HFFc6 (cell line): ENCODE results near the gene HIPK4. TPM values are rescaled to one million over a fixed set of nuclear protein-coding genes. Genes with fewer than 3 reads are reported as not detected.
A peak's percentile ranks its signal among the peaks of the same experiment; 100 is the strongest.

Experiments used
- DNase-seq: peaks from one replicate; pipeline ENCODE4 v3.0.0-alpha.2; 2018
- H3K27ac Mint-ChIP-seq: 2 replicates; pipeline ENCODE4 v1.8.0; 2020; ENCODE audit warnings: mild to moderate bottlenecking, mixed read lengths
- H3K27me3 Mint-ChIP-seq: 2 replicates; pipeline ENCODE4 v1.8.0; 2021; ENCODE audit warnings: mild to moderate bottlenecking, moderate library complexity, mixed read lengths; ENCODE audit not compliant: insufficient read depth
- H3K36me3 Mint-ChIP-seq: 2 replicates; pipeline ENCODE4 v1.8.0; 2021; ENCODE audit warnings: low read depth, mixed read lengths
- H3K4me1 Mint-ChIP-seq: 2 replicates; pipeline ENCODE4 v1.8.0; 2020; ENCODE audit warnings: low read depth, mixed read lengths
- H3K4me3 Mint-ChIP-seq: 2 replicates; pipeline ENCODE4 v1.8.0; 2020; ENCODE audit warnings: mild to moderate bottlenecking, moderate library complexity, mixed read lengths
- H3K9me3 Mint-ChIP-seq: 2 replicates; pipeline ENCODE4 v1.8.0; 2020; ENCODE audit warnings: mild to moderate bottlenecking, mixed read lengths
- total RNA-seq, 6 experiments: library from RNA; stranded (reverse); fragmentation: NEBNext Ultra II Directional; extraction: Animal tissue kit (Norgen Biotek cat#: 25700); gene quantifications; 2 replicates in 1 of 6; 3 replicates in 5 of 6; pipeline ENCODE4 v1.2.3, GENCODE V29; 2021
- TF ChIP-seq, protein P1 (sequence below): fragments of 200-600 bp; sonication (generic); IDR thresholded peaks from 2 replicates; pipeline ENCODE4 v1.5.0; 2021; ENCODE audit warnings: antibody characterized with exemption, mild to moderate bottlenecking

The HIPK4 gene
- total RNA-seq, 6 experiments from 2014 or later: 0.07 to 0.11 (median 0.10) TPM; not detected in 2

GRCh38 chr19:40407714-40408597 is 18.0 kb upstream of the HIPK4 start:
- Mint-ChIP-seq H3K4me1 (peaks cover 10% of the 10 kb centered on the region), H3K27ac (no peak overlapping the region), H3K27me3 (no peaks in the 10 kb centered on the region; the same call in none of the 2 replicates), H3K4me3 (no peak overlapping the region), H3K9me3 (no peaks in the 10 kb centered on the region), H3K36me3 (no peaks in the 10 kb centered on the region)
- no peak for DNase-seq
- TF ChIP-seq, protein P1, sequence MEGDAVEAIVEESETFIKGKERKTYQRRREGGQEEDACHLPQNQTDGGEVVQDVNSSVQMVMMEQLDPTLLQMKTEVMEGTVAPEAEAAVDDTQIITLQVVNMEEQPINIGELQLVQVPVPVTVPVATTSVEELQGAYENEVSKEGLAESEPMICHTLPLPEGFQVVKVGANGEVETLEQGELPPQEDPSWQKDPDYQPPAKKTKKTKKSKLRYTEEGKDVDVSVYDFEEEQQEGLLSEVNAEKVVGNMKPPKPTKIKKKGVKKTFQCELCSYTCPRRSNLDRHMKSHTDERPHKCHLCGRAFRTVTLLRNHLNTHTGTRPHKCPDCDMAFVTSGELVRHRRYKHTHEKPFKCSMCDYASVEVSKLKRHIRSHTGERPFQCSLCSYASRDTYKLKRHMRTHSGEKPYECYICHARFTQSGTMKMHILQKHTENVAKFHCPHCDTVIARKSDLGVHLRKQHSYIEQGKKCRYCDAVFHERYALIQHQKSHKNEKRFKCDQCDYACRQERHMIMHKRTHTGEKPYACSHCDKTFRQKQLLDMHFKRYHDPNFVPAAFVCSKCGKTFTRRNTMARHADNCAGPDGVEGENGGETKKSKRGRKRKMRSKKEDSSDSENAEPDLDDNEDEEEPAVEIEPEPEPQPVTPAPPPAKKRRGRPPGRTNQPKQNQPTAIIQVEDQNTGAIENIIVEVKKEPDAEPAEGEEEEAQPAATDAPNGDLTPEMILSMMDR: no peak

GRCh38 chr19:40403262-40403984 is 13.4 kb upstream of the HIPK4 start:
- peaks cover 2% of the 10 kb centered on the region for H3K27me3 Mint-ChIP-seq
- peak; percentile 78 for DNase-seq
- no peaks in the 10 kb centered on the region for H3K36me3 Mint-ChIP-seq
- peak overlapping the region; percentile 89 for H3K4me3 Mint-ChIP-seq
- no peaks in the 10 kb centered on the region for H3K9me3 Mint-ChIP-seq
- peak overlapping the region; percentile 80 for H3K27ac Mint-ChIP-seq
- peaks cover 13% of the 10 kb centered on the region for H3K4me1 Mint-ChIP-seq
- TF ChIP-seq, protein P1: 0 out of 2 replicates have a peak, but pooled peaks have one; percentile 19

DNA sequence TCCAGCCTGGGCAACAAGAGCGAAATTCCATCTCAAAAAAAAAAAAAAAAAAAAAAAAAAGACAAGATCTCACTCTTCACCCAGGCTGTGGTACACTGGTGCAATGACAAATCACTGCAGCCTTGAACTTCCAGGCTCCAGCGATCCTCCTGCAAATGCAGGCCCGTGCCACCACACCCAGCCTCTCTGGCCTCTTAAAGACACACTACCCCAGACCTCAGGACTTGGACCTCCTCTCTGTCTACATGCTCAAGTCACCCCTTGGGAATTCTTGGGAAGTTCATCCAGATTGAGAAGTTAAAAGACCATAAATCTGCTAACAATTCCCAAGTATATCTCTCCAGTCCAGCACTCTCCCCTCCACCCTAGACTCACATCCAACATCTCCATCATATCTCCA is 10.6 kb upstream of the HIPK4 start:
- no peak for DNase-seq
- Mint-ChIP-seq H3K27ac (no peak overlapping the region), H3K27me3 (peaks cover 8% of the 10 kb centered on the region), H3K4me3 (no peak overlapping the region), H3K36me3 (no peaks in the 10 kb centered on the region), H3K4me1 (peaks cover 13% of the 10 kb centered on the region), H3K9me3 (no peaks in the 10 kb centered on the region)
- TF ChIP-seq, protein P1: no peak

DNA sequence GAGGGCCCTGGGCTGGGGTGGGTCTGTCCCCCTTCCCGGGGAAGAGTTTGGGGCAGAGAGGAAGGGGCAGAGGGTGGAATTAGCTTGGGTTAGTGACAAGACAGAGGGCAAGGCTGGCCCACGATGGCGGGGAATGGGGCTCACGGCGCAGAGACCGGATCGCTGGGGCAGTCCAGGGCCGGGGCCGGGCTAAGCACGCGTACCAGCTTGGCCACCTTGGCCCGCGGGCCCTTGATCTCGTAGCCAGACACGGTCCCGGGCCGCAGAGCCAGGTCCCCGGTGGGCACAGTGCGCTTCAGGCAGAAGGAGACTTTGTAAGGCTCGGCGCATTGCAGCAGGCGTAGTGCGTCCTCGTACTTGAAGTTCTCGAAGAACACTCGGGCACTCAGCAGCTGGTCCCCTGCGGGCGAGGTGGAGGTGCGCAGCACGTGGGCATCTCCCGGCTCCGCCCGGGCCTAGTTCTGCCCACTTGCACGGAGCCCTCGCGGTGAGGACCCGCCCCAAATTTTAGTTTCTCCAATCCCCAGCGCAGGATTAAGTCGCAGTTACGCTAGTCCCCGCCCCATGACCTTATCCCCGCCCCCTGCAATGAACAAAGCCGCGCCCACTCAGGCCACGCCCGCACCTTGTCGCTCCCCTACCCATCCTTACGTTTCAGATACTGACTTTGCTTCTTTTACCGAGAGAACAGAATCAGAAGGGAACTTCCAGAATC is 8.6 kb upstream of the HIPK4 start:
- TF ChIP-seq, protein P1: no peak
- peaks cover 13% of the 10 kb centered on the region for H3K4me1 Mint-ChIP-seq
- no peaks in the 10 kb centered on the region for H3K9me3 Mint-ChIP-seq
- H3K27me3 Mint-ChIP-seq: peaks cover 9% of the 10 kb centered on the region
- no peak overlapping the region for H3K4me3 Mint-ChIP-seq
- no peaks in the 10 kb centered on the region for H3K36me3 Mint-ChIP-seq
- H3K27ac Mint-ChIP-seq: no peak overlapping the region
- no peak for DNase-seq

DNA sequence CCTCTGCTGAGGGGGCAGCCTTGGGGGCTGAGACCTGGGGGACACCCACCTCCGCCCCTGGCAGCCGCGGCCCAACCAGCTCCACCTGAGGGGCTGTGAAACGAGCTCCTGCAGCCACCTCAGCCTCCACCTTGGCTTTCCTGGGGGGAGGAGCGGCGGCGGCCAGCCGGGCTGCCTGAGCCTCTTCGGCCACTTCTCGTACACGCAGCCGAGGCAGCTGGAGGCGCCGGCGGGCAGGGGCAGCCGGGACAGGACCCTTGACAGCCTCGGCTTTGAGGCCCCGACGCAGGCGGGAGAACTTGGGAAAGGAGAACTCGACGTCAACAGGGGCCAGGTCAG is 7.6 kb upstream of the HIPK4 start:
- Mint-ChIP-seq H3K27ac (no peak overlapping the region), H3K9me3 (no peaks in the 10 kb centered on the region), H3K4me3 (no peak overlapping the region), H3K36me3 (no peaks in the 10 kb centered on the region), H3K27me3 (peaks cover 9% of the 10 kb centered on the region), H3K4me1 (peaks cover 6% of the 10 kb centered on the region; the same call in 1 of the 2 replicates)
- DNase-seq: no peak
- TF ChIP-seq, protein P1: no peak
